Measurements from ENCODE around the gene ELOA2.
"Not testable (repeated sequence)": the region's sequence is repeated elsewhere in the genome, so short reads cannot be mapped to it uniquely, and the experiment has no call there.

The ELOA2 gene, protein sequence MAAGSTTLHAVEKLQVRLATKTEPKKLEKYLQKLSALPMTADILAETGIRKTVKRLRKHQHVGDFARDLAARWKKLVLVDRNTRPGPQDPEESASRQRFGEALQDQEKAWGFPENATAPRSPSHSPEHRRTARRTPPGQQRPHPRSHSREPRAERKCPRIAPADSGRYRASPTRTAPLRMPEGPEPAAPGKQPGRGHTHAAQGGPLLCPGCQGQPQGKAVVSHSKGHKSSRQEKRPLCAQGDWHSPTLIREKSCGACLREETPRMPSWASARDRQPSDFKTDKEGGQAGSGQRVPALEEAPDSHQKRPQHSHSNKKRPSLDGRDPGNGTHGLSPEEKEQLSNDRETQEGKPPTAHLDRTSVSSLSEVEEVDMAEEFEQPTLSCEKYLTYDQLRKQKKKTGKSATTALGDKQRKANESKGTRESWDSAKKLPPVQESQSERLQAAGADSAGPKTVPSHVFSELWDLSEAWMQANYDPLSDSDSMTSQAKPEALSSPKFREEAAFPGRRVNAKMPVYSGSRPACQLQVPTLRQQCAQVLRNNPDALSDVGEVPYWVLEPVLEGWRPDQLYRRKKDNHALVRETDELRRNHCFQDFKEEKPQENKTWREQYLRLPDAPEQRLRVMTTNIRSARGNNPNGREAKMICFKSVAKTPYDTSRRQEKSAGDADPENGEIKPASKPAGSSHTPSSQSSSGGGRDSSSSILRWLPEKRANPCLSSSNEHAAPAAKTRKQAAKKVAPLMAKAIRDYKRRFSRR

DNA sequence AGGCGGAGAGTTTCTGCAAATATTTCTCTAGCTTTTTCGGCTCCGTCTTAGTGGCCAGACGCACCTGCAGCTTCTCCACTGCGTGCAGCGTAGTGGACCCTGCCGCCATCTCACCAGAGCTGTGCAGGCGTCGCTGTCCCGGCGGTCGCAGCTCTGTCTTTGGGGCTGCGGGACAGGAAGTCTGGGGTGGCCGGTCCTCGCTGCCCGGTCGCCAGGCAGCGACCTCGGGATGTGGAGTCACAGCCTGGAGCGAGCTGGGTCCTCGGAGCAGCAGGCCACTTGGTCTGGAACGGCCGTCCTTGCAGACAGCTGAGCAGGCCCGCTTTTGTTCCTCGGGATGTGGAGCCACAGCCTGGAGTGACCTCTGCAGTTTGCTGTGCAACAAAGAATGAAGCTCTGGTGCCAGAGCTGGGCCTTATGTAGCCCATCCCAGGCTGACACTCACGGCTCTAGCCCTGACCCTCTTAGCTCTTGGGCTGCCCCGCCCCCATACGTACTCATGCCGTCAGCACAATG is at the start of gene ELOA2:
Gene ELOA2, minus strand, starts transcription at position 466 of the 516 bp plus-strand sequence. Its CDS starts 357 bp downstream, at position 109.
- no peak for DNase-seq (ENCODE audit: low spot score)

DNA sequence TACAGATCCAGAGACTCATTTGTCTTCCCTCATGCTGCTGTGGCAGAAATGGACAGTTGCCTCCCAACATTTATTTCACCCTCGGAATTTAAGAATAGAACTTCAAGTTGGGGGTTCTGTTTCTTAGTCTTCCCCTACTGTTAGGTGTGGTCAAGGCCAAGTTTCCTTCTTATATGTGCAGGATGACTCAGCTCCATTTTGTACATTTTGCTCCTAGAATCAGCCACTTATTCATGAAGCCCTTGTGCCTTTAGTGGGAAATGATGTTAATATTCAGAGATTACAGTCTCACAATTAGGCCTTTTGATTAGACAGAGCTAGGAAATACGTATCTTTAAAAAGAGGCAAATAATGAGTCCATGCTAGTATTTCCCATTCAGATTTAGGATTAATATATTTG is 46.2 kb upstream of the ELOA2 start:
- DNase-seq (ENCODE audit: low spot score) = no peak

- no peak for DNase-seq (ENCODE audit: low spot score)
Observed at GRCh38 chr18:47080872-47081271, 45.5 kb upstream of the ELOA2 start.

DNA sequence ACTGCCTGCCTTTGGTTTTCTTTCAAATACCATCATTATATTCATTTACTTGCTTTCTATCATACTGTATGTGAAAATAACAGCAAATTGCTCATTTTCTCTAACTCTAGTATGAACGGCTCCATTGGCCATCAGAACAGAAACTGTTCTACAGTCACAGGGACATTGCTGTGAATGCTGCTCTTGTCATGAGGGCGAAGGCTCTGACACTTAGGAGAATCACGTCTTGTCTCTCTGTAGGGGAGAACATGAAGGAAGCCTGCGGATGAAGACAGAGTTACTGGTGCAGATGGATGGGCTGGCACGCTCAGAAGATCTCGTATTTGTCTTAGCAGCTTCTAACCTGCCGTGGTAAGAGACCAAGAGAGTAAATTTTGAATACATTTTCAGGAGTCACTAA is 41.7 kb upstream of the ELOA2 start:
- DNase-seq (ENCODE audit: low spot score) = peak; percentile 60

- DNase-seq (ENCODE audit: low spot score) = no peak
Observed at GRCh38 chr18:47075098-47075883, 39.9 kb upstream of the ELOA2 start.

DNA sequence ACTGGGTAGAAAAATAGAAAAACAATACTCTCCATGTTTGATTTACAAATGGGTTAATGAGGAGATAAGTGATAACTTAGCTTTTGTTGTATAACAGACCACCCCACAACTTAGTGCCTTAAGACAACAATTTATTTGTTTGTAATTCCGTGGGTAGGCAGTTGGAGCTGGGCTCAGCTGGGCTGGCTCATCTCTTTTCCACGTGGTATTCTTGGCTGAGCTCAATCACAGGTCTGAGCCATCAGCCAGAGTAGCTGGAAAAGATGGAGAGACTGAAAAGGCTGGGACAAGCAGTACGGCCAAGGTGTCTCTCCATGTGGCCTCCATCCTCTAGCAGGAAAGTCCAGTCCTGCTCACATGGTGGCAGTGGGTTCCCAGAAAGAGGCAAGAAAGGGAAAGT is 32.2 kb upstream of the ELOA2 start:
- DNase-seq (ENCODE audit: low spot score) = no peak

DNA sequence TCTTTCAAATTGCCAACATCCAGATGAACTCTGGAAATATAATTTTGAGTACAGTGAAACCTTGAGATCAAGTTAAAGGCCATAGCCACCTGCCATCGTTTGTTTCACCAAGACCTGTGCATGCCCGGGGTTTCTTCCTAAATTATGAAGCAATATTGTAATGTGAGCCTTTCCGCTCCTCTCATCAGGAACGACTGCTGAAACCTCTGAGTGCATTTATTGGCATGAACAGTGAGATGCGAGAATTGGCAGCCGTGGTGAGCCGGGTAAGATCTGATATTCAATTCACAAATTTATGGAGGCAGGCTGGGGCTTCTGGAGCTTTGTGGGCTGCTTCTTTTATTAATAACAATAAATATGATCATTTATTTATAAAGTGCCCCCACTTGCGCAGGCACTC is 27.7 kb upstream of the ELOA2 start:
- no peak for DNase-seq (ENCODE audit: low spot score)

DNA sequence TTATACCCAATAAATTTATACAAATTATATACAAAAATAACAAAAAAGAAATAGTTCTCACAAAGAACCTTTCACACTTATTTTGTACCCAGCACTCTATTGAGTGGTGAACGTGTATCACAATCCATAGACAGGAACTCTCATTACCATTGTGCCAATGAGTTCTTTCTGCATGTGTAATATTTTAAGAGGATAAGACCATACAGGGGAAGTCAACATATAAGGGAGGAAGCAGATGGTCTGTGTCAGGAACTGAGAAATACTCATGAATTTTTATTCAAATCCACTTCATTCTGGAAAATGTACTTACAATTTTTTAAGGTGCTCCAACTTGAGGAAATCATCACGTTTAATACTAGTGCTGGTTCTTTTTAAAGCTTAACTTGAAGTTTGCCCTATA is 27.1 kb upstream of the ELOA2 start:
- DNase-seq (ENCODE audit: low spot score) = no peak

GRCh38 chr18:47054369-47054768 is 18.9 kb upstream of the ELOA2 start:
- DNase-seq (ENCODE audit: low spot score) = no peak

GRCh38 chr18:47050468-47050867 is 15.0 kb upstream of the ELOA2 start:
- peak; percentile 65 for DNase-seq (ENCODE audit: low spot score)

DNA sequence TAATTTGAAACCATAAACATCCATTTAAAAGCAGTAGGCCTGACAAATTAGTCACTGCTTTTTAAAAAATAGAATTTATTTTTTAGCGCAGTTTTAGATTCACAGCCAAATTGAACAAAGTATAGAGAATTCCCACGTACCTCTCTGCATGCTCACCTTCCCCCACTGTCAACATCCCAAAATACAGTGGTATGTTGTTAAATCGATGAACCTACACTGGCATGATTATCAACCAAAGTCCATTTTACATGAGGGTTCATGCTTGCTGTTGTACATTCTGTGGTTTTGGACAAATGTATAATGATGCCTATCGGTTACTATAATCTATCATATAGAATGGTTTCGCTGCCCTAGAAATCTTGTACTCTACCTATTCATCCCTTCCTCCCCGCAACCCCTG is 5.6 kb upstream of the ELOA2 start:
- no peak for DNase-seq (ENCODE audit: low spot score)

DNA sequence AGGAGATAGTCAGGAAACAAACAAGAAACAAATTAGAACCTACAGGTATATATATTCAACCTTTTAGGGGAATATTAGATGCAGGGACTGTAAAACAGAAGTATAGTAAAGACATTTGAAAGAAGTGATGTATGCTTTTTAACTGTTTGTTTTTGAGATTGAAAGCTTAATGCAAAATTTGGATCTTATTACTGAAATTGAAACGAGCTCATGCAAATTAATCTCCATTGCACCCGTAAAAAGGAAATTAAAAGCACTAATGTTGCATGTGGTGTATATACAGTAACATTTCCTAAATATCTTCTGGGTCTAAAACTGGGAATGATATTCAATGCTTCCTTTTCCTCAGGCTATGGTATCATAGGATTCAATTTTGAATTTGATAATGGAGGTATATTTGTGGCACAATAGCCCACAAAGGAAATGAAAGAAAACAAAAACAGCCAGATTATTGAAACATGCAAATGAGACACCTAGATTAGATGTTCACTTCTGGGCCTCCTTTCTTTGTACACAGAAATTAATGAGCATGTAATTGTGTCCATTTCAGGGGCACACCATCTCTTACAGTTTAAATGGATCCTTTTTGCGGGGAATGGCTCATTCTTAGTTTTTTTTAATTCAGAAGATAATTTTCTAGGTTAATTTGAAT is 1.6 kb upstream of the ELOA2 start:
- no peak for DNase-seq (ENCODE audit: low spot score)

GRCh38 chr18:47036298-47036874 is 965 bp upstream of the ELOA2 start:
- DNase-seq (ENCODE audit: low spot score) = no peak

DNA sequence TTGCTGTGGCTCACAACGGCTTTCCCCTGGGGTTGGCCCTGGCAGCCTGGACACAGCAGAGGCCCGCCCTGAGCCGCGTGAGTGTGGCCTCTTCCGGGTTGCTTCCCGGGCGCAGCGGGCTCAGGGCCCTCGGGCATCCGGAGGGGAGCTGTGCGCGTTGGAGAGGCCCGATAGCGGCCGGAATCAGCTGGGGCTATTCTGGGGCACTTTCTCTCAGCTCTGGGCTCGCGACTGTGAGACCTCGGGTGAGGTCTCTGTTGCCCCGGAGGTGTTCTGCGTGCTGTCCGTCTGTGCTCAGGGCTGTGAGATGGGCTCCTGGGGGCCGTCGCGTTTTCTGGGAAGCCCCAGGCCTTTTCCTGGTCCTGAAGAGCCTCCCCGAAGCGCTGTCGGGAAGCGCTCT is 830 bp downstream of the ELOA2 start:
- not testable (repeated sequence) for DNase-seq (ENCODE audit: low spot score)

- DNase-seq (ENCODE audit: low spot score) = no peak
Observed at GRCh38 chr18:47032945-47033344, 2.5 kb downstream of the ELOA2 start.

DNA sequence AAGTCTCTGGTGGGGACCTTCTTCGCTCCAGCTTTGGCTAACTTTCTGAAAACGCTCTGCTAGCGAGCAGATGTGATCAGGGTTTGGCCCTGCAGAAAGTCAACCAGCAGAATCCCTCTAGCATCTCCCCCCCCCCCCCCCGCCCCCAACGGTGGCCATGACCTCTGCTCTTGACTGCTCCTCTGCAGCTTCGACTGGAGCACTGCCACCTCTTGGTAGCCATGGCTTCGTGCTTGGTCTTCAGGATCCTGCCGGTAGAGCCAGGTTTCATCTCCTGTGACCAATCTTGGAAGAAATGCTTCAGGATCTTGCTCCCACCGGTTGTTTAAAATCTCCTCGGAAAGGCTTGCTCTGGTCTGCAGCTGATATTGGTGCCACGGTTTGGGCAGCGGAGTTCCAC is 4.5 kb downstream of the ELOA2 start:
- DNase-seq (ENCODE audit: low spot score) = not testable (repeated sequence)

DNA sequence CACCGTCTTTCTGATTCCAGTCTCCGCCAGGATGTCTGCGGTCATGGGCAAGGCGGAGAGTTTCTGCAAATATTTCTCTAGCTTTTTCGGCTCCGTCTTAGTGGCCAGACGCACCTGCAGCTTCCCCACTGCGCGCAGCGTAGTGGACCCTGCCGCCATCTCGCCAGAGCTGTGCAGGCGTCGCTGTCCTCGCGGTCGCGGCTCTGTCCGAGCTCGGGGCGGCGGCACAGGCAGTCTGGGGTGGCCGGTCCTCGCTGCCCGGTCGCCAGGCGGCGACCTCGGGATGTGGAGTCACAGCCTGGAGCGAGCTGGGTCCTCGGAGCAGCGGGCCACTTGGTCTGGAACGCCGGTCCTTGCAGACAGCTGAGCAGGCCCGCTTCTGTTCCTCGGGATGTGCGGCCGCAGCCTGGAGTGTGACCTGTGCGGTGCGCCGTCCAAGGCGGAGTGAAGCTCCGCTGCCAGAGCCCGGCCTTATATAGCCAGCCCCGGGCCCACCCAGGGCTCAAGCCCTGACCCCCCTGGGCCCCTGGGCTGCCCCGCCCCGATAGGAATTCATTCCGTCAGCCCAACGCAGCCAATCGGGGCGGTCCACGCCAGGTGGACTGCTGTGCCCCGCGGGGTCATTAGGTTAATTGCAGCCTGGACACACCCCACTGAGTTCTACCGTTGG is 5.6 kb downstream of the ELOA2 start:
- not testable (repeated sequence) for DNase-seq (ENCODE audit: low spot score)

DNA sequence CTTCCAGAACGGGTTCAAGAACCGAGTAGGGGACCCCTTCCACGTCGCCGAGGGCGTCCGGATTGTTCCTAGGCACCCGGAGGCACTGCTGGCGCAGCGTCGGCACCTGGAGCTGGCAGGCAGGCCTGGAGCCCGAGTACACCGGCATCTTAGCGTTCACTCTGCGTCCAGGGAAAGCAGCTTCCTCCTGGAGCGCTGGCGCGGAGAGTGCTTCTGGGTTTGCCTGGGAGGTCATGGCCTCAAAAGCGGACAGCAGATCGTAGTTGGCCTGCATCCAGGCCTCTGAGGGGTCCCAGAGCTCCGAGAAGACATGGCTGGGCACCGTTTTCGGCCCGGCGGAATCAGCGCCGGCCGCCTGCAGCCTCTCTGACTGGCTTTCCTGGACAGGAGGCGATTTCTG is 6.7 kb downstream of the ELOA2 start:
- DNase-seq (ENCODE audit: low spot score) = not testable (repeated sequence)

DNA sequence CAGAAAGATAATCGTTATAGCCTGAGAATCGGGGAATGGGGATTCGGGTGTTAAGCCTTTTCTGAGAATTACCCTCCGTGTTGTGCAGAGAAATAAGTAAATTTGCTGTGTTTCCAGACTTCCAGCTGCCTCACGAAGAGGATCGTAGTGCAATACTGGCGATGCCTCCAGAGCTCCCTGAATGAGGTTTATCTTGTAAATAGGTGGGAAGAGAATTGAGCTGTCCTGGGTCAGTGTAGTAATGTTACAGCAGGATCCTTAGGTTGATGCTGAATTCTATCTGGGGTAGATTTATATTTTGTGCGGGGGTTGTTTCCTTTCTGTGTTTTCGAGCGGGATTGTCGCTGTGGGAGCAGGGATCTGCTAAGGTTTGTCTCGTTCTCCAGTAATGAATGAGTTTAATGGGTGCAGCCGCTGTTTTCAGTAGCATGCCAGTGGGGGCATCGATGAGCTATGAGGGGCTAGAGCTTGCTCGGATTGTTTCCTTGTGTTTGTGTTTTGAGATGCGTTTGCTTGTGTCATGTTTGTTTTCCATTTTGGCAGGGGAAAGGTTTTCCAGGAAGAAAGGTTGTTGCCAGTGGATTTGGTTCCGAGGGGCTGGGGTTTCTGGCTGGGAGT is 9.8 kb downstream of the ELOA2 start:
- not testable (repeated sequence) for DNase-seq (ENCODE audit: low spot score)

- not testable (repeated sequence) for DNase-seq (ENCODE audit: low spot score)
Observed at GRCh38 chr18:47023769-47024465, 11.5 kb downstream of the ELOA2 start.

All from globus pallidus (tissue), 1 donor.